Pons (tissue), 1 donor: Measurements from ENCODE around the gene FCSK.
"Not testable (repeated sequence)": the region's sequence is repeated elsewhere in the genome, so short reads cannot be mapped to it uniquely, and the experiment has no call there.

Experiments used
- DNase-seq: peaks from one replicate; pipeline ENCODE4 v3.0.0-alpha.2; 2016; ENCODE audit warnings: low spot score

FCSK gene

GRCh38 chr16:70454222-70455034 is at the start of gene FCSK:
FCSK (plus strand) TSS chr16:70454595; CDS start chr16:70463191, 8,596 bp downstream.
- peak; percentile 69 for DNase-seq

DNA sequence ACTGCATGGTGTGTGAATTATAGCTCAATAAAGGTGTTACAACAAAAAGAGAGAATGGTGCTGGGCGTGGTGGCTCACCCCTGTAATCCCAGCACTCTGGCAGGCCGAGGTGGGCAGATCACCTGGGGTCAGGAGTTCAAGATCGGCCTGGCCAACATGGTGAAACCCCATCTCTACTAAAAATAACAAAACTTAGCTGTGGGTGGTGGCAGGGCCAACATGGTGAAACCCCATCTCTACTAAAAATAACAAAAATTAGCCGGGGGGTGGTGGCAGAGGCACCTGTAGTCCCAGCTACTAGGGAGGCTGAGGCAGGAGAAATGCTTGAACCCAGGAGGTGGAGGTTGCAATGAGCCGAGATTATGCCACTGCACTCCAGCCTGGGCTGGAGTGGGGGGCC is 48.3 kb upstream of the FCSK start:
- not testable (repeated sequence) for DNase-seq

- DNase-seq: no peak
These were observed 46.6 kb upstream of the FCSK start for GRCh38 chr16:70407811-70408274.

DNA sequence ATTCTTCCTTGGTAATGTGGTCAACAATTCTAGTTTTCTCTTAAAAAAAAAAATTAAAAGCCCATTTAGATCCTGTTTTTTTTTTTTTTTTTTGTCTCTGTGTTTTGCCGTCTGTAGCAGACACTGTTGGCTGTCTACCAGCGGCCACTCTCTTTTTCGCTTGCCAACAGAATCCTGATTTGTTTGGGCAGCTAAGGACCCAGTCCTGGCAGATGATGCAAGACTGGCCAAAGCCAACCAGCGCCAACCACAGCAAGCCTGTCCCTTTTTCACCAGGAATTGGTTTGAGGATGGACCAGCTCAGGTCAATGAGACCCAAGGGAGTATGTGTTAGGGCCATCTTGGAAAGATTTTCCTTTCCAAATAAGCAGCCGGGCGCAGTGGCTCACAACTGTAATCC is 43.7 kb upstream of the FCSK start:
- DNase-seq: peak; percentile 58

- DNase-seq: no peak
These were observed 42.0 kb upstream of the FCSK start for GRCh38 chr16:70412385-70412784.

DNA sequence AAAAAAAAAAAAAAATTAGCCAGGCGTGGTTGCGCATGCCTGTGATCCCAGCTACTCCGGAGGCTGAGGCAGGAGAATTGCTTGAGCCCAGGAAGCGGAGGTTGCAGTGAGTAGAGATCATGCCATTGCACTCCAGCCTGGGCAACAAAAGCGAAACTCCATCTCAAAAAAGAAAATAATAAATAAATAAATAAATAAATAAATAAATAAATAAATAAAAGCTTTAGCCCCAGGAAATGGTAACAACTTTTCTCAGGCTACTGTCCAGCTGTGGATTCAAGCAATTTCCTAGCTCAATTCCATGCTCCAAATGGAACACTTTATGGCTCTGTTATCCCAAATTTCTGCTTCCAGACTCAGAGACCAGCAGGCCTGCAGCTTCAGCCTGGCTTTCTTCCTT is 40.8 kb upstream of the FCSK start:
- DNase-seq: not testable (repeated sequence)

DNA sequence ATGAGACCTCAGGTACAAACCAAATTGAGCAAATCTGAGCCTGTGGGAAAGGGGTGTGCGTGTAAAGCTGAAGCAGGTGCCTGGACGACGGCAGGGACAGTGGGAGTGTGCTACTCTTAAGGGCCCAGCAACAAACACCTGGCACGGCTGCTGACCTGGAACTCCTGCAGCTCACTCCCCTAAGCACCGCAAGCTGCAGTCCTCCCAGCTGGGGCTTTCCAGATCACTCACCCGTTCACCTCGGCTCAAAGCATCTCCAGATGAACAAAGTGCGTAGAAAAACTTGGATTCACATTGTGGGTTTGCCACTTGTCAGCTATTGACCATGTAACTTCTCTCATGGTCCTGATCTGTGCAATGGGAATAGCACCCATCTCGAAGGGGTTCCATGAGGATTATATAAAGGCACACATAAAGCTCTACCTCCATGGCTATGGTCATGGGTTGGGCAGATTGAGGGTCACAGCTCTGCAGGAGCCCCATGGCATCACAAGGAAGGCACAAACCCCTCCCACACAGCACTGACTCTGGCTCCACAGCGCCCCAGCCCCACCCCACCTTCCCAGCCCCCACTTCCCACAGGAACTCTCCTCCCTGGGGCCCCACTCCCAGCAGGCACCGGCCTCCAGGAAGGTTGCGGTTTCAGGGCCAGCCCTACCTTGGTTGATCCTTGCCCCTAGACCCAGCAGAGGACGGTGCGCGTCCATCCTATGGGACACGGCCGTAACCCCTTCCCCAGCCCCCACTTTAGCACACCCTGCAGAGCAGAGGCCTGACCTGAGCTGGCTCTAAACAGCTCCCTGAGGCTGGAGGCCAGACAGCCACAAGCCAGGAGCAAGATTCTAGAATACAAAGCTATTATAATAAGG is 37.4 kb upstream of the FCSK start:
- DNase-seq: no peak

DNA sequence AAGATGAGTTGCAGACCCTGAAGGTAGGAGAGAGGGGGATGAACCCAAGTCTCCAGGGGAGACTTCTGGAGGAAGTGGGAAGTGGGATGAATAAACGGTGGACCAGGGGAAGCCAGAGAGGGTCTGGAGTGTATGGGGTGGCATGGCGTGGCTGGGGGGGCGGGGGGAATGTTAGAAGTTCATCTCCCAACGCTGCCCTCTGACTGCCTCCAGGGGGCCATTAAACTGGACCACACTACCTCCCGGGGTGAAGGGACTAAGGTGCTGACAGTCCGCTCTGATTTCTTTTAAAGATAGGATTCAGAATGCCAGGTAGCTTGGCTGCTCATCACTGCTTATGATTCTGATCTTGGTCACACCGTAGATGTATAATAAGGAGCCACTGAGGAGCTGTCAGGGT is 36.7 kb upstream of the FCSK start:
- DNase-seq: no peak

- DNase-seq: no peak
These were observed 36.0 kb upstream of the FCSK start for GRCh38 chr16:70418274-70418992.

- no peak for DNase-seq
These were observed 35.4 kb upstream of the FCSK start for GRCh38 chr16:70418993-70419318.

GRCh38 chr16:70419384-70420327 is 34.7 kb upstream of the FCSK start:
- no peak for DNase-seq

DNA sequence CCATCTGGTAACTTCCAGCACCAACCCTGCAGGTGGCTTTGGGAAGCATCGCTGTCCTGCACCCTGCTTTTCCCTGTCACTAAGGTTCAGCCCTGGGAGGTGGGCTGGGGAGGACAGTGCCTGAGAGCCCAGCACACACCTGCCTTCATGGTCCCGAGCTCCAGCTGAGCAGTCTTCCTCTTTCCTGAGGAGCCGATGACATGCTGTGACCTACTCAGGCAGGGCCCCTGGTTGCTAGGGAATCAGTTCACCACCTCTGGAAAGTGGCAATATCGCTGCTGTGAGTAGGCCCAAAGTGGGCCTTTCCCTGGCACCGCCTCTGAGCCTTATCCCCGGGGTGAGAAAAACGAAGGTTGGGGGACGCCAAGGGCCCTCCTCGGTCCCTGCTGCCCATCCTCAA is 33.4 kb upstream of the FCSK start:
- DNase-seq: no peak

DNA sequence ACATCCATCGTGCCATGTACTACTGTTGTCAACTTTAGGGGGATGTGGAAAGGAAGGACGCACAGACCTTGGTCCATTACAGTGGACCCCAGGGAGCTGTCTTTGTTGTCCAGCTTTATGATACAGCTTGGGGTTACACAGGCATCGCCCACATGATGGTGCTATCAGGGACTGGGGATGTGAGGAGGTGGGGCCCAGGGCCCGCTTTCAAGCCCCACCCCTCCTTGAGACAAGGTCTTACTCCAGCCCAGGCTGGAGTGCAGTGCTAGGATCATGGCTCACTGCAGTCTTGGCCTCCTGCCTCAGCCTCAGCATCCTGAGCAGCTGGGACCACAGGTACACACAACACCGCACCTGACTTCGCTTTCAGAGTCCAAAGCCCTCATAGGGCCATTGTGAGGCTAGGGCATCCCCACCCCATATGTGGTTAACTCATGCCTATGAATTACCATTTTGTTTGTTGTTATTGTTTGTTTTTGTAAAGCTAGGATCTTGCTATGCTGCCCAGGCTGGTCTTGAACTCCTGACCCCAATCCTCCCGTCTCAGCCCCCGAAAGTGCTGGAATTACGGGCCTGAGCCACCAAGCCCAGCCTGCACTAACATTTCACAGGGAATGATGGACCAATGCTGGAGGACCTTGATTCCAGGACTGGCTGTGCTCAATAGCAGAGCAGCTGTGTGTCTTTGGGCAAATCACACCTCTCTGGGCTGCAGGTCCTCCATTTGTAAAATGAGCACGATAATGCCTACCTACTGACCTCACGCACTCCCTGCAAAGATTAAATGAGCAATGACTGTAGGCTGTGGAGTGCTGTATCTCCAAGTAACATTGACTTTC is 32.7 kb upstream of the FCSK start:
- no peak for DNase-seq

DNA sequence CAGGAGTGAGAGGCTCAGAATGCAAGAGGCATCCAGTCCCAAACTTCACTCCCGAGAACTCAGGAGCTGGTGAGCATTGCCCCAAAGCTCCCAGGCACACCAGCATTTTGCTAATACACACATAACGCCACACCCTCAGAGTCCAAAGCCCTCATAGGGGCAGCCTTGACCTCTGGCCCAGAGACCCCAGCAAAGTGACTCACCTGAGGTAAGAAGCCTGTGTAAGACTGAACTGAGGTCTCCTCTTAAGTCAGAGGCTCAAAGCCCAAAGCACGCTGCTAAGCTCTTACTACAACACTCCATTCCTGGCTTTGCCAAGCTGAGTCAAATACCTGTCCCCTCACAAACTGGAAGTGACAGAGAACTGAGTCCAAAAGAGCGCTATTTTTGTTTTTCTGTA is 31.9 kb upstream of the FCSK start:
- no peak for DNase-seq

DNA sequence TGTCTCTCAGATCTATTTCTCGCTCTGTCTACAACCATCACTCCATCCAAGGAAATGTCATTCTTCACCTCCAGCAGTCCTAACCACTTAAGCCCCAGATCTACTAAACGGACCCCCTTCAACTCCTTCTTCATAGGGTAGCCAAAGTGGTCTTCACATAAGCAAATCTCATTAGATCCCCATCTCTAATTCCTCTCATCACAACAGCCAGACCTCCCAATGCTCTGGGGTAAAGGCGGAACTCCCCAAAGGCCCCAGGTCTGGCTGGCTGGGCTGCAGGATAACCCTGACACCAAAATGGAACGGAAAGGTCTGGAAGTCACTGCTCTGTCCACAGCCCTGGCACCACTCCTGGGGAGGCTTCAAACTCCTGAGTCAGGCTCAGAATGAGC is 26.6 kb upstream of the FCSK start:
- DNase-seq: no peak

- DNase-seq: peak; percentile 73
These were observed 26.0 kb upstream of the FCSK start for GRCh38 chr16:70428178-70428998.

- DNase-seq: no peak
These were observed 24.3 kb upstream of the FCSK start for GRCh38 chr16:70429888-70430666.

DNA sequence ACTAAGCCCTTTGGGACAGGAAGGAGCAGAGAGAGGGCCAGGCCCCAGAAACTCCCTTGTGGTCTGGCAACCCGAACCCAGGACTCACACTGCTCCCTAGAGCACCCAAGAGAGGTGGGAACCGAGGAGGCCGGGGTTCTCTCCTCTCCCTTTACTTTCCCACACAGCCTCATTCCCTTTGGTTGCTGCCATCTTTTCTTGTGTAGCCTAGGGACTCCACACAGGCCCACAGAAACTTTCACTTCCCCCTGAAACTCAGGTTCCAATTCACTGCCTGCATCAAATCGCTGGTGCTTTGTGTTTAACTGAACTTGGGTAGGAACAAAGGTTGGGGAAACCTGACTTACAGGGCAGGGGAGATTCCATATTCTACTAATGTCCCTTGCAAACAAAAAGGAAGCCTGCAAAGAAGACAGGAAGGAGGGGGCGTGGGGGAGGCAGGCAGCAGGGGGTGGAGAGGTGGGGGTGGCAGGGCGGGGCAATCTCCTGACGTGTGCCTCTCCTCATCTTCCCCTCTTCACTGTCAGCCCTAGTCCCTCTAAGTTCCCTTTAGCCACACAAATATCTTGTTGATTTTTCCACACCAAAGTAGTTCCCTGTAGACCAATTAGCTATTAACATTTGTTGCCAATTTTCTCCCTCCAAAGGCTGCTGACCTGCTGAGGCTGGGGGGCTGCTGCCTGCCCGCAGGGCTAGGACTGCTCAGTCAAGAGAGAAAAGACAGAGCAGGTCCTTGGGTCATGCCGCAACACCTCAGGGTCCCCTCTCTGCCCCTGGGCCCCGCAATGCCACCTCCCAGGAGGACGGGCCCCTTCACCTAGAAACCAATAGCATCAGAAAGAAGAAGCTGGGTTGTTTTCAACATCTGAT is 23.5 kb upstream of the FCSK start:
- no peak for DNase-seq
